Dendritic cell treated with granulocyte-macrophage colony-stimulating factor and Interleukin-4, amounts not matched to agents 40 ng/mL and 50 ng/mL, for 4 days (primary cell): ENCODE measurements around the gene CDC42EP4.

Source experiments
- H3K27ac Mint-ChIP-seq: one replicate; pipeline ENCODE4 v1.8.0; 2022; ENCODE audit warnings: mild to moderate bottlenecking, mixed read lengths
- H3K27me3 Mint-ChIP-seq: one replicate; pipeline ENCODE4 v1.8.0; 2022; ENCODE audit warnings: mild to moderate bottlenecking, mixed read lengths
- H3K36me3 Mint-ChIP-seq: one replicate; pipeline ENCODE4 v1.8.0; 2022; ENCODE audit warnings: low read depth, mixed read lengths
- H3K4me1 Mint-ChIP-seq: one replicate; pipeline ENCODE4 v1.8.0; 2022; ENCODE audit warnings: low read depth, mixed read lengths
- H3K4me3 Mint-ChIP-seq: one replicate; pipeline ENCODE4 v1.8.0; 2022; ENCODE audit warnings: mild to moderate bottlenecking, moderate library complexity, mixed read lengths
- H3K9me3 Mint-ChIP-seq: one replicate; pipeline ENCODE4 v1.8.0; 2022; ENCODE audit warnings: mixed read lengths
- intact Hi-C: fragments of 100-400 bp; cut with micrococcal nuclease; formaldehyde crosslinking; loops from one replicate; pipeline ENCODE4 v1.15.0; 2022

CDC42EP4 gene

GRCh38 chr17:73291260-73291801 lies 20.5 kb downstream of the CDC42EP4 start:
- Mint-ChIP-seq H3K4me3 (peak overlapping the region; percentile 58), H3K27me3 (no peaks in the 10 kb centered on the region), H3K36me3 (peaks cover 16% of the 10 kb centered on the region), H3K4me1 (peaks cover 77% of the 10 kb centered on the region), H3K9me3 (no peaks in the 10 kb centered on the region), H3K27ac (peak overlapping the region; percentile 88)
- intact Hi-C loops = loop anchor here (2.0 kb wide), 1 partner anchor 21 kb away; the partner anchor contains the start of gene CDC42EP4

DNA sequence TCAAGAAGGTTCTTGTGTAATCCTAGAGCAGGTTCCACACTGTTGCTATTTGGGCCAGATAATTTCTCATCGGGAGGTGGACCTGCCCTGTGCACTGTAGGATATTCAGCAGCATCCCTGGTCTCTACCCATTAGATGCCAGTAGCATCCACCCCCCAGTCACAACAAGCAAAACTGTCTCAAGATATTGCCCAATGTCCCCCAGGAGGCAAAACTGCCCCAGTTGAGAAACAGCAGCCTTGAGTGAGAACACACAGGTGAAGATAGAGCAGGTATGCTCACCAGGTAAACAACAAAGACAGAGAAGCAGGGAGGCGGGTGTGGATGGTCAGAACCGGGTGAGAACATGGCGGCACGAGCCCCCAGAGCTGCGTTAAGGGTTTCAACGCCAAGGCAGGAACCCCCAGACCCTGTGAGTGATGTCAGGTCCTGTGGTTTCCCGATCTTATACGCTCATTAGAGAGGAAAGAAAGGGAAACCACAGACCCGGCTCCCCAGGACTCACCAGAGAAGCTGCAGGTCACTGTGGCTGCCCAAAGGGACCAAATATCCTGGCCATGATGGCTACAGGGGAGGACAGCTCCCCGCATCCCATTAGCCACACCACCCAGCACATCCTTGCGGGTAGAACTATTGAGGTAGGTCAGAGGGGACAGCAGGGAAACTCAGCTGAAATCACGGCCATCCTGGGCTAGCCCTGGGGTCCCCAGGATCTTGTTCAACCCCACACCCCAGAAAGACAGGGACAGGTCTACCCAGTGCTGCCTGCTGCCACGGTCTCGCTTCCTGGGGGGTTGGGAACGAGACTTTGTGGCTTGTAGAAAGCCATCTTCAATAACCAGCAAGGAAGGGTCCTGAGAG lies 21.2 kb downstream of the CDC42EP4 start:
- peak overlapping the region; percentile 58 for H3K4me3 Mint-ChIP-seq
- H3K4me1 Mint-ChIP-seq = peaks cover 80% of the 10 kb centered on the region
- H3K9me3 Mint-ChIP-seq = no peaks in the 10 kb centered on the region
- peaks cover 23% of the 10 kb centered on the region for H3K36me3 Mint-ChIP-seq
- no peaks in the 10 kb centered on the region for H3K27me3 Mint-ChIP-seq
- peak overlapping the region; percentile 88 for H3K27ac Mint-ChIP-seq
- intact Hi-C loops = loop anchor here (2.0 kb wide), 1 partner anchor 22 kb away; the partner anchor contains the start of gene CDC42EP4

GRCh38 chr17:73289549-73290254 lies 22.1 kb downstream of the CDC42EP4 start:
- no peak overlapping the region for H3K4me3 Mint-ChIP-seq
- peaks cover 32% of the 10 kb centered on the region for H3K36me3 Mint-ChIP-seq
- H3K9me3 Mint-ChIP-seq = no peaks in the 10 kb centered on the region
- peaks cover 80% of the 10 kb centered on the region for H3K4me1 Mint-ChIP-seq
- peak overlapping the region; percentile 88 for H3K27ac Mint-ChIP-seq
- intact Hi-C loops = loop anchor here (2.0 kb wide), 1 partner anchor 23 kb away; the partner anchor contains the start of gene CDC42EP4
- H3K27me3 Mint-ChIP-seq = no peaks in the 10 kb centered on the region

DNA sequence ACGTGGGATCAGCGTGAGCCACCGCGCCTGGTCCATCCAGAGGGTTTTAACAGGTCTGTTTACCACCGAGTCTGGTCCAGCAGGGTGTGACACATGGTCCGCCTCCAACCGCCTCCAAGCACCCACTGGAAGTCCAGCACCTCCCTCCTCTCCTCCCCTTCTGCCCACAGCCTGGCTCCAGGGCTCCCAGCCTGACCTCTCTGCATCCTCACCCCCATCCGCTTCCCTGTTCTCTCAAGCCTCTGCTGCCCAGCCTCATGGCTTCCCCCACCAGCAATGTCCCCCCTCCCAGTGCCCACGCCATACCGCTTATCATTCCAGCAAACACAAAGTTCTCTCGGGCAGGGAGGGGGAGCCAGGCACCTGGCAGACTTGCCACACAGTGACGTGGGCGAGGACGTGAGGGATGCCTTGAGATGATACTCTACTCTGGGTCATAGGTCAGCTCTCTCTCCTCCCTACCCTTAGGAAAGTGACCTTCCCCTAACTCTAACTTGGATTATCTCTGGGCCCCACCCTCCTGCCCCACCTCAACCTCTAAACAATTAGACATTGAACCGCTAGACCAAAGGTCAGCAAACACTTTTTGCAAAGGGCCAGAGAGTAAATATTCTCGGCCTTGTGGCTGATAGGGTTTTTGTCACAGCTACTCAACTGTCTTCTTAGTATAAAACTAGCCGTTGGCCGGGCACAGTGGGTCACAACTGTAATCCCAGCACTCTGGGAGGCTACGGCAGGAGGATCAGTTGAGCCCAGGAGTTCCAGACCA lies 23.1 kb downstream of the CDC42EP4 start:
- H3K27me3 Mint-ChIP-seq = no peaks in the 10 kb centered on the region
- intact Hi-C loops = no loop called here
- peaks cover 37% of the 10 kb centered on the region for H3K36me3 Mint-ChIP-seq
- H3K9me3 Mint-ChIP-seq = no peaks in the 10 kb centered on the region
- H3K27ac Mint-ChIP-seq = peak overlapping the region; percentile 88
- H3K4me3 Mint-ChIP-seq = no peak overlapping the region
- H3K4me1 Mint-ChIP-seq = peaks cover 74% of the 10 kb centered on the region

- Mint-ChIP-seq H3K27ac (peak overlapping the region; percentile 6), H3K27me3 (no peaks in the 10 kb centered on the region), H3K4me1 (peaks cover 56% of the 10 kb centered on the region), H3K36me3 (peaks cover 49% of the 10 kb centered on the region), H3K4me3 (no peak overlapping the region), H3K9me3 (no peaks in the 10 kb centered on the region)
- intact Hi-C loops = no loop called here
Measured at GRCh38 chr17:73286863-73287296, 24.9 kb downstream of the CDC42EP4 start.

GRCh38 chr17:73285916-73286862 lies 25.6 kb downstream of the CDC42EP4 start:
- H3K4me1 Mint-ChIP-seq = peaks cover 49% of the 10 kb centered on the region
- intact Hi-C loops = no loop called here
- no peaks in the 10 kb centered on the region for H3K9me3 Mint-ChIP-seq
- peak overlapping the region; percentile 6 for H3K27ac Mint-ChIP-seq
- no peak overlapping the region for H3K4me3 Mint-ChIP-seq
- peaks cover 53% of the 10 kb centered on the region for H3K36me3 Mint-ChIP-seq
- H3K27me3 Mint-ChIP-seq = no peaks in the 10 kb centered on the region

- intact Hi-C loops = no loop called here
- H3K4me3 Mint-ChIP-seq = no peak overlapping the region
- no peaks in the 10 kb centered on the region for H3K9me3 Mint-ChIP-seq
- peaks cover 53% of the 10 kb centered on the region for H3K36me3 Mint-ChIP-seq
- H3K27me3 Mint-ChIP-seq = no peaks in the 10 kb centered on the region
- peaks cover 43% of the 10 kb centered on the region for H3K4me1 Mint-ChIP-seq
- no peak overlapping the region for H3K27ac Mint-ChIP-seq
Measured at GRCh38 chr17:73285603-73285908, 26.2 kb downstream of the CDC42EP4 start.

DNA sequence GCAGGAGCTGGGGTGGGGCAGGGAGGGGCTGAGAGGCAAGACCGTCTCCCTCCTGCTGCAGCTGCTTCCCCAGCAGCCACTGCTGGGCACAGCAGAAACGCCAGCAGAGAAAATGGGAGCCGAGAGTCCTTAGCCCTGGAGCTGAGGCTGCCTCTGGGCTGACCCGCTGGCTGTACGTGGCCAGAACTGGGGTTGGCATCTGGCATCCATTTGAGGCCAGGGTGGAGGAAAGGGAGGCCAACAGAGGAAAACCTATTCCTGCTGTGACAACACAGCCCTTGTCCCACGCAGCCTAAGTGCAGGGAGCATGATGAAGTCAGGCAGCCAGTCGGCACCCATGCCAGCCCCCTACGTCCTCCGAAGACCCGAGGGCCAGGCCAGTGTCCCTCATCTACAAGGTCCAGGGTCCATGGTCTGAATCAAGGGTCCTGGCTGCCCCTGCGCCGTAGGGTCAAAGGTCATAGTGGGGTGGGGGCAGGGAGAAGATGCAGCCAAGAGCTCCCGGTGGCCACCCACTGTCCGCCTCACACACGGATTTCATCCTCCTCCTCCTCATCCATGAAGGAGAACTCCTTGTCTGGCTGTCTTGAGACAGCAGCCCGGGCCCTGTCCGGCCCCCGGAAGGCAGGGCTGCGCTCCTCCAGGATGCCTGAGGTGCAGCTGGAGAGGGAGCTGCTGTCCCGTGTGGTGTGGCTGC lies 26.7 kb downstream of the CDC42EP4 start:
- no peak overlapping the region for H3K27ac Mint-ChIP-seq
- H3K4me1 Mint-ChIP-seq = peaks cover 38% of the 10 kb centered on the region
- no peaks in the 10 kb centered on the region for H3K27me3 Mint-ChIP-seq
- no peak overlapping the region for H3K4me3 Mint-ChIP-seq
- intact Hi-C loops = no loop called here
- H3K9me3 Mint-ChIP-seq = no peaks in the 10 kb centered on the region
- H3K36me3 Mint-ChIP-seq = peaks cover 53% of the 10 kb centered on the region

DNA sequence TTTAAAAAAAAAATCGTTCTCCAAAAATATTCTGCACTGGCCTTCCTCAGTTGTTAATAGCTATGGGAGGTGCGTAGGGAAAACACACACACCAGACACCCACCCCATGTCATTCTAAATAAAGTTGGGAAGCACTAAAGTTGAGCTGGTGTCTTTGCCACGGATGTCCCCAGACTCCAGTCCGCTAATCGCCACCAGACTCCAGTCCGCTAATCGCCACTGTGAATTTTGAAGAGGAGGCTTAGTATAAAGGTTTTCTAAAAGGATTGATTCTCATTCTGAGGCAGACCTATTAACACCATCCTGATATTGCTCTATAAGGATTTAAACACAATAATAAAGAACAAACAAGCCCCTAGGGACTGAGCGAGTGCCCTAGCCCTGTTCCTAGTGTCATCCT lies 27.4 kb downstream of the CDC42EP4 start:
- peaks cover 31% of the 10 kb centered on the region for H3K4me1 Mint-ChIP-seq
- H3K27me3 Mint-ChIP-seq = no peaks in the 10 kb centered on the region
- H3K4me3 Mint-ChIP-seq = no peak overlapping the region
- no peak overlapping the region for H3K27ac Mint-ChIP-seq
- H3K9me3 Mint-ChIP-seq = no peaks in the 10 kb centered on the region
- peaks cover 53% of the 10 kb centered on the region for H3K36me3 Mint-ChIP-seq
- intact Hi-C loops = no loop called here

DNA sequence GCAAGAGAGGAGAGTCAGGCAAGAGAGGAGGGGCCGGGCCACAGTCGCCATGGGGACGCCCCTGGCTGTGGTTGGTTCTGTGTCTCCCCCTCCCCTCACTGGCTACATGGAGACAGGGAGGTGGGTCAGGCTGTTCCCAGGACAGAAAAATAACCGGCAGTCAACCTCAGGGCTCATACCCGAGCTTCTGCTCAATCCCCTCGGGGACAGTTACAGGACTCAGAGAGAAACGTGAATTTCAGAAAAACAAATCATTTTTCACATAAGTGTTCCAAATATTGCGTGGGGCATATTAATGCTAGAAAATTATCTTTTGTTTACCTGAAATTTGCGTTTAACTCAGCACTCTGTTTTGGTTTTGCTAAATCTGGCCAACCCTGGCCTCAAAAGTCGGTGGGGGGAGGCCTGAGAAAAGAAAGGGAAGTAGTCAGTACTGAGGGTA lies 27.9 kb downstream of the CDC42EP4 start:
- intact Hi-C loops = no loop called here
- Mint-ChIP-seq H3K27ac (peak overlapping the region; percentile 18), H3K4me3 (no peak overlapping the region), H3K9me3 (no peaks in the 10 kb centered on the region), H3K27me3 (no peaks in the 10 kb centered on the region), H3K4me1 (peaks cover 29% of the 10 kb centered on the region), H3K36me3 (peaks cover 52% of the 10 kb centered on the region)

DNA sequence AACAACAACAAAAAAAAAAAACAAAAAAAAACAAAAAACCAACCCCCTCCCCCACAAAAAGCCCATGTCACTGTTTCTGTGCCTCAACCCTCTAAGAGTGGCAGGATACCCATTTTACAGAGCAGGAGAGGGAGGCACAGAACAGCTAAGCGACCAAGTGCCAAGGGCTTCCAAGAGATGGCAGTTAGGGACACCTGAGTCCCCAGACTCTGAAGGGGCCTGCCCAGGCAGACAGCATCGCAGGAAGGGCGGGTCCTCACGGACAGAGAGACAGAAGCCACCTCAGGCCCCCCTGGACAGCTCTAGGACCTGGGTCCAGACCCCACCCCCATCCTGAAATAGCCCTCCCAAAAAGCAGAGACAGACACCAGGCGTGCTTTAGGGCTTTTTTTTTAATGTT lies 28.6 kb downstream of the CDC42EP4 start:
- peak overlapping the region; percentile 18 for H3K27ac Mint-ChIP-seq
- H3K36me3 Mint-ChIP-seq = peaks cover 47% of the 10 kb centered on the region
- peaks cover 26% of the 10 kb centered on the region for H3K4me1 Mint-ChIP-seq
- intact Hi-C loops = no loop called here
- no peak overlapping the region for H3K4me3 Mint-ChIP-seq
- no peaks in the 10 kb centered on the region for H3K27me3 Mint-ChIP-seq
- no peaks in the 10 kb centered on the region for H3K9me3 Mint-ChIP-seq

- peaks cover 21% of the 10 kb centered on the region for H3K4me1 Mint-ChIP-seq
- H3K36me3 Mint-ChIP-seq = peaks cover 47% of the 10 kb centered on the region
- no peaks in the 10 kb centered on the region for H3K27me3 Mint-ChIP-seq
- H3K4me3 Mint-ChIP-seq = no peak overlapping the region
- intact Hi-C loops = no loop called here
- H3K9me3 Mint-ChIP-seq = no peaks in the 10 kb centered on the region
- H3K27ac Mint-ChIP-seq = no peak overlapping the region
Measured at GRCh38 chr17:73282629-73283028, 29.2 kb downstream of the CDC42EP4 start.
